ENCODE data around the gene CDH20.
A peak's percentile ranks its signal among the peaks of the same experiment; 100 is the strongest.

The CDH20 gene

GRCh38 chr18:61432590-61432989 lies 99.4 kb downstream of the CDH20 start:
- H3F3A ChIP-seq (ENCODE audit: control insufficient read depth, insufficient read depth): no peaks in the 10 kb centered on the region
- H3K9me2 ChIP-seq (replicated peaks; ENCODE audit: control insufficient read depth, low read length): no peaks in the 10 kb centered on the region
- H3K4me1 ChIP-seq (ENCODE audit: control insufficient read depth, low read length): no peaks in the 10 kb centered on the region
- H3K4me3 ChIP-seq (ENCODE audit: low read length): no peak overlapping the region
- H3K27ac ChIP-seq (ENCODE audit: low read depth, low read length): no peak overlapping the region
- H3K27me3 ChIP-seq (ENCODE audit: control insufficient read depth, low read length): no peaks in the 10 kb centered on the region
- H3K36me3 ChIP-seq (ENCODE audit: control insufficient read depth, low read length): no peaks in the 10 kb centered on the region
- TF ChIP-seq EZH2phosphoT487 (IDR thresholded peaks at IDR 0.05; ENCODE audit: borderline replicate concordance, low read length) (no peak), CTCF (IDR thresholded peaks at IDR 0.05; ENCODE audit: low read depth, low read length, poor library complexity, severe bottlenecking) (no peak)
- H4K20me1 ChIP-seq (ENCODE audit: control insufficient read depth, insufficient read depth, low read depth, low read length): no peaks in the 10 kb centered on the region
- H3K9me3 ChIP-seq (ENCODE audit: control insufficient read depth, insufficient read depth, low read length): peaks cover 3% of the 10 kb centered on the region; the same call in 1 of the 2 replicates
- no peaks in the 10 kb centered on the region for H3K79me2 ChIP-seq (ENCODE audit: control insufficient read depth, low read length)
- H3K4me2 ChIP-seq (ENCODE audit: low read length): no peak overlapping the region

GRCh38 chr18:61435064-61435652 lies 101.9 kb downstream of the CDH20 start:
- H4K20me1 ChIP-seq (ENCODE audit: control insufficient read depth, insufficient read depth, low read depth, low read length): no peaks in the 10 kb centered on the region
- no peaks in the 10 kb centered on the region for H3K9me2 ChIP-seq (replicated peaks; ENCODE audit: control insufficient read depth, low read length)
- TF ChIP-seq CTCF (IDR thresholded peaks at IDR 0.05; ENCODE audit: low read depth, low read length, poor library complexity, severe bottlenecking) (peak; percentile 61), EZH2phosphoT487 (IDR thresholded peaks at IDR 0.05; ENCODE audit: borderline replicate concordance, low read length) (no peak)
- H3K36me3 ChIP-seq (ENCODE audit: control insufficient read depth, low read length): no peaks in the 10 kb centered on the region
- no peak overlapping the region for H3K4me2 ChIP-seq (ENCODE audit: low read length)
- no peak overlapping the region for H3K4me3 ChIP-seq (ENCODE audit: low read length)
- no peak overlapping the region for H3K27ac ChIP-seq (ENCODE audit: low read depth, low read length)
- no peaks in the 10 kb centered on the region for H3F3A ChIP-seq (ENCODE audit: control insufficient read depth, insufficient read depth)
- peaks cover 3% of the 10 kb centered on the region; the same call in 1 of the 2 replicates for H3K9me3 ChIP-seq (ENCODE audit: control insufficient read depth, insufficient read depth, low read length)
- no peaks in the 10 kb centered on the region for H3K79me2 ChIP-seq (ENCODE audit: control insufficient read depth, low read length)
- H3K4me1 ChIP-seq (ENCODE audit: control insufficient read depth, low read length): no peaks in the 10 kb centered on the region
- H3K27me3 ChIP-seq (ENCODE audit: control insufficient read depth, low read length): no peaks in the 10 kb centered on the region

- TF ChIP-seq CTCF (IDR thresholded peaks at IDR 0.05; ENCODE audit: low read depth, low read length, poor library complexity, severe bottlenecking) (no peak), EZH2phosphoT487 (IDR thresholded peaks at IDR 0.05; ENCODE audit: borderline replicate concordance, low read length) (no peak)
- Histone ChIP-seq H3K4me2 (ENCODE audit: low read length) (no peak overlapping the region), H3F3A (ENCODE audit: control insufficient read depth, insufficient read depth) (no peaks in the 10 kb centered on the region), H3K79me2 (ENCODE audit: control insufficient read depth, low read length) (no peaks in the 10 kb centered on the region), H3K9me2 (replicated peaks; ENCODE audit: control insufficient read depth, low read length) (no peaks in the 10 kb centered on the region), H3K36me3 (ENCODE audit: control insufficient read depth, low read length) (no peaks in the 10 kb centered on the region), H3K4me3 (ENCODE audit: low read length) (no peak overlapping the region), H3K27me3 (ENCODE audit: control insufficient read depth, low read length) (no peaks in the 10 kb centered on the region), H3K9me3 (ENCODE audit: control insufficient read depth, insufficient read depth, low read length) (peaks cover 3% of the 10 kb centered on the region; the same call in 1 of the 2 replicates), H3K4me1 (ENCODE audit: control insufficient read depth, low read length) (peaks cover 3% of the 10 kb centered on the region), H4K20me1 (ENCODE audit: control insufficient read depth, insufficient read depth, low read depth, low read length) (no peaks in the 10 kb centered on the region), H3K27ac (ENCODE audit: low read depth, low read length) (no peak overlapping the region)
Measured at GRCh38 chr18:61443081-61443725, 110.0 kb downstream of the CDH20 start.

All from DOHH2 (cell line).